CD4-positive, alpha-beta memory T cell (primary cell): Measurements from ENCODE around the gene TECPR1. TPM values are rescaled to one million over a fixed set of nuclear protein-coding genes. Genes with fewer than 3 reads are reported as not detected.

ENCODE experiments used
- CTCF ChIA-PET: fragments of 350-600 bp; sonication (Branson Sonifier 250); formaldehyde crosslinking; loops from one replicate; lab custom pipeline; 2021; ENCODE audit warnings: inconsistent platforms; ENCODE audit not compliant: partially characterized antibody; lab: Charles Lee
- POLR2A ChIA-PET: fragments of 350-600 bp; sonication (Branson Sonifier 250); formaldehyde crosslinking; loops from one replicate; lab custom pipeline; 2021; ENCODE audit not compliant: partially characterized antibody; lab: Charles Lee
- DNase-seq, 5 donors: peaks; one replicate each; pipeline versions ENCODE4 v3.0.0 to v3.0.0-alpha.2; 2020 to 2022; ENCODE audit warnings: mixed read lengths in 1 of 5
- H3K27ac ChIP-seq: one replicate; pipeline ENCODE4 v1.7.0; 2013; ENCODE audit warnings: low read depth, low read length
- H3K27me3 ChIP-seq: 2 replicates; pipeline ENCODE4 v1.7.0; 2013; ENCODE audit warnings: mild to moderate bottlenecking, low read length, moderate library complexity; ENCODE audit not compliant: insufficient read depth
- H3K36me3 ChIP-seq: 2 replicates; pipeline ENCODE4 v1.7.0; 2013; ENCODE audit warnings: mild to moderate bottlenecking, low read length, moderate library complexity; ENCODE audit not compliant: insufficient read depth
- H3K4me1 ChIP-seq: 2 replicates; pipeline ENCODE4 v1.7.0; 2013; ENCODE audit warnings: mild to moderate bottlenecking, low read length, moderate library complexity; ENCODE audit not compliant: insufficient read depth
- H3K4me3 ChIP-seq, 2 donors: one replicate each; pipeline ENCODE4 v1.7.0; 2013; ENCODE audit warnings: low read length in 2 of 2, mild to moderate bottlenecking in 1 of 2
- H3K9me3 ChIP-seq, 2 donors: one replicate each; pipeline ENCODE4 v1.7.0; 2013; ENCODE audit warnings: low read length in 2 of 2, control low read depth in 1 of 2; ENCODE audit not compliant: control insufficient read depth in 1 of 2
- H3K27ac Mint-ChIP-seq, 7 donors: one replicate each; pipeline ENCODE4 v1.8.0; 2020 to 2021; ENCODE audit warnings: mixed read lengths in 7 of 7, mild to moderate bottlenecking in 6 of 7, inconsistent platforms in 3 of 7, moderate library complexity in 3 of 7
- H3K27me3 Mint-ChIP-seq, 2 donors: one replicate each; pipeline ENCODE4 v1.8.0; 2020 to 2021; ENCODE audit warnings: mixed read lengths in 2 of 2
- H3K36me3 Mint-ChIP-seq, 2 donors: one replicate each; pipeline ENCODE4 v1.8.0; 2020 to 2021; ENCODE audit warnings: mixed read lengths in 2 of 2, inconsistent platforms in 1 of 2, mild to moderate bottlenecking in 1 of 2
- H3K4me1 Mint-ChIP-seq, 4 donors: one replicate each; pipeline ENCODE4 v1.8.0; 2020 to 2021; ENCODE audit warnings: mixed read lengths in 4 of 4, mild to moderate bottlenecking in 1 of 4
- H3K4me3 Mint-ChIP-seq, 8 donors: one replicate each; pipeline ENCODE4 v1.8.0; 2020 to 2021; ENCODE audit warnings: mixed read lengths in 8 of 8, mild to moderate bottlenecking in 7 of 8, moderate library complexity in 6 of 8, inconsistent platforms in 3 of 8
- H3K9me3 Mint-ChIP-seq, 8 donors: one replicate each; pipeline ENCODE4 v1.8.0; 2020 to 2021; ENCODE audit warnings: mixed read lengths in 8 of 8, mild to moderate bottlenecking in 5 of 8, inconsistent platforms in 3 of 8, moderate library complexity in 1 of 8
- intact Hi-C: fragments of 100-400 bp; cut with micrococcal nuclease; formaldehyde crosslinking; loops from one replicate; pipeline ENCODE4 v1.15.1; 2023
- polyA plus RNA-seq, 2 donors: library from polyadenylated mRNA; unstranded; fragments of 300-500 nt; fragmentation: Illumina TruSeq; gene quantifications; one replicate each; pipeline ENCODE4 v1.2.3, GENCODE V29; 2021
- total RNA-seq, 2 experiments: library from RNA; stranded (reverse); gene quantifications; one replicate each; pipeline ENCODE4 v1.2.3, GENCODE V29; 2021

The TECPR1 gene
- total and polyA plus RNA-seq, 4 experiments from 2014 or later: 17.3 to 147 (median 85.9) TPM

- no peaks in the 10 kb centered on the region for H3K27me3 ChIP-seq
- H3K4me3 ChIP-seq: no peak overlapping the region
- H3K36me3 Mint-ChIP-seq: peaks cover 5 to 18% of the 10 kb centered on the region in 2 donors
- no peaks in the 10 kb centered on the region for H3K27me3 Mint-ChIP-seq
- H3K27ac Mint-ChIP-seq: peak overlapping the region in 2 of 7 donors; percentile 57 to 68
- H3K4me1 ChIP-seq: peaks cover 4% of the 10 kb centered on the region
- no peak for DNase-seq
- peaks cover 9 to 23% (median 17%) of the 10 kb centered on the region in 4 donors for H3K4me1 Mint-ChIP-seq
- no peaks in the 10 kb centered on the region for H3K36me3 ChIP-seq
- no peak overlapping the region for H3K4me3 Mint-ChIP-seq
- CTCF ChIA-PET: no interaction called here
- H3K9me3 Mint-ChIP-seq: peaks cover 0 to 4% (median 0%) of the 10 kb centered on the region in 8 donors
- intact Hi-C loops: no loop called here
- no peak overlapping the region for H3K27ac ChIP-seq
- POLR2A ChIA-PET: interaction anchor here (0.6 to 1.8 kb wide), 4 partner anchors 19 to 38 kb away, joined by 3 to 5 read pairs (median 4); partner anchors contain the start of gene TECPR1
- H3K9me3 ChIP-seq: no peaks in the 10 kb centered on the region
These were observed 37.9 kb downstream of the TECPR1 start for GRCh38 chr7:98213888-98214810.

DNA sequence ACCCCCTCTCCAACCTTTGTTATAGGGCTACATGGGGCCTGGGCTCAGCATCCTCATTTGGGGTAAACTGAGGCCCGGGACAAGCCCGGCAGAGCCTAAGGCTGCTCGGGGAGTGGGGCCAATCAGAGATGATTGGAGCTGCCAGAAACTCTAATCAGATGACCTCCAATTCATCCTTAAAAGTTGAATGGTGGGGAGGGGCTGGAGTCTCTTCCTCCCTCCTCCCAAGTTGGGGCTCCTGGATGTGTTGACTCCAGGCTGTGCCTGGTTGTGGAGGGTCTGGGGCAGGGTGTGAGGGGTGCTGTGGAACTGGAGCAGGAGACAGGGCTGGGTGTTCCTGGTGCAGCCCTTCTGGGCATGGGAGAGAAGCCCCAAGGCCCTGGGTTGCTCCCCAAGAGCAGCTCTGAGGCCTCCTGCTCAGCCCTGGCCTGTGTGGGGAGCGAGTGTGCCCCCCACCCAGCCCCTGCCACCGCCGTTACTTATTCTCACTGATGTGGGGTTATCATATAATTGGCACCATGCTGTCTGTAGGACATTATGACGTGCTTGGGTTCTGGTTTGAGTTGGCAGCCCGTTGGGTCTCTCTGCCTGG is 38.6 kb downstream of the TECPR1 start:
- Mint-ChIP-seq H3K4me1 (peaks cover 3 to 15% (median 10%) of the 10 kb centered on the region in 4 donors), H3K27ac (peak overlapping the region in 3 of 7 donors; percentile 30 to 81 (median 57)), H3K27me3 (no peaks in the 10 kb centered on the region), H3K36me3 (peaks cover 4 to 10% of the 10 kb centered on the region in 2 donors), H3K4me3 (peak overlapping the region in 1 of 8 donors; percentile 17), H3K9me3 (peaks cover 0 to 4% (median 0%) of the 10 kb centered on the region in 8 donors)
- no peaks in the 10 kb centered on the region for H3K36me3 ChIP-seq
- intact Hi-C loops: no loop called here
- CTCF ChIA-PET: no interaction called here
- no peak for DNase-seq
- H3K9me3 ChIP-seq: no peaks in the 10 kb centered on the region
- POLR2A ChIA-PET: interaction anchor here (1.5 to 1.8 kb wide), 3 partner anchors 20 to 38 kb away, joined by 3 to 5 read pairs (median 5); partner anchors contain the start of gene TECPR1
- H3K4me1 ChIP-seq: peaks cover 4% of the 10 kb centered on the region
- H3K4me3 ChIP-seq: no peak overlapping the region
- no peaks in the 10 kb centered on the region for H3K27me3 ChIP-seq
- H3K27ac ChIP-seq: no peak overlapping the region

- Histone ChIP-seq H3K9me3 (no peaks in the 10 kb centered on the region), H3K4me3 (no peak overlapping the region), H3K27me3 (no peaks in the 10 kb centered on the region), H3K36me3 (no peaks in the 10 kb centered on the region), H3K27ac (no peak overlapping the region), H3K4me1 (peaks cover 4% of the 10 kb centered on the region)
- Mint-ChIP-seq H3K36me3 (peaks cover 4 to 7% of the 10 kb centered on the region in 2 donors), H3K4me3 (peak overlapping the region in 2 of 8 donors; percentile 34 to 54), H3K27me3 (no peaks in the 10 kb centered on the region), H3K9me3 (peaks cover 0 to 4% (median 0%) of the 10 kb centered on the region in 8 donors), H3K4me1 (peaks cover 0 to 12% (median 8%) of the 10 kb centered on the region in 4 donors), H3K27ac (peak overlapping the region in 1 of 7 donors; percentile 51)
- ChIA-PET POLR2A (interaction anchor here (1.1 to 3.3 kb wide), 3 partner anchors 11 to 38 kb away, joined by 3 to 15 read pairs (median 4); no protein-coding TSS in a partner anchor), CTCF (no interaction called here)
- DNase-seq: no peak
- intact Hi-C loops: no loop called here
These were observed 39.4 kb downstream of the TECPR1 start for GRCh38 chr7:98212532-98213041.

DNA sequence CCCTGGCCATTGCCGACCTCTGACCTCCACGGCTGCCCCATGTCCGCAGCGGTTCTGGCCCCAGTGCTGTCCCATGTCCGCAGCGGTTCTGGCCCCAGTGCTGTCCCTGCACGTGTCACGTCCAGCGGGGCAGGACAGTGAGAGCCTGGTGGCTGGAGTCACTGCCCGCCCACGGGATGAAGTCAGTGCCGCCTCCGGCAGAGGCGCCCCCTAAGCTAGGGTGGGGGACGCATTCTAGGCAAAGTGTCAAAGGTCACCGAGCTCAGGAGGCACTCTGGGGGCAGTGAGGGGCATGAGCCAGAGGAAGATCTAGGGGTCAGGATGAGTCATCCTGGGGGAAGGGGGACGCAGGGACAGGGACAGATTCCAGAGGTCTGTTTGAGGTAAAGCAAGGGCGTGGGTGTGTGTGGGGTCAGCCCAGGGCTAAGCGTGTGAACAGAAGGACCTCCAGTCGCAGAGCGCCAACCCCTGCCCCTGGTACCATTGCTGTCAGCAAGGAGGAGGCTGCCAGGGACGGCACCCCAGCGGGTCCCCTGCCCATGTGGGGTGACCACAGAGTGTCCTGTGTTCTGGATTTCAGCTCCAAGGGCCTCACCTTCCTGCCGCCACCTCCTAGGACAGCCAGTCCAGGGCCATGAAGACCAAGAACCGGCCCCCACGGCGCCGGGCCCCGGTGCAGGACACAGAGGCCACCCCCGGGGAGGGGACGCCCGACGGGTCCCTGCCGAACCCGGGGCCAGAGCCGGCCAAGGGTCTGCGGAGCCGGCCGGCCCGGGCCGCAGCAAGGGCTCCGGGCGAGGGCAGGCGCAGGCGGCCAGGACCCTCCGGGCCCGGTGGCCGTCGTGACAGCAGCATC is 40.1 kb downstream of the TECPR1 start:
- H3K36me3 Mint-ChIP-seq: peaks cover 11 to 12% of the 10 kb centered on the region in 2 donors
- Histone ChIP-seq H3K27me3 (no peaks in the 10 kb centered on the region), H3K4me3 (no peak overlapping the region), H3K4me1 (peaks cover 4% of the 10 kb centered on the region), H3K27ac (no peak overlapping the region), H3K9me3 (no peaks in the 10 kb centered on the region), H3K36me3 (peaks cover 3% of the 10 kb centered on the region)
- peak overlapping the region in 1 of 7 donors; percentile 59 for H3K27ac Mint-ChIP-seq
- CTCF ChIA-PET: no interaction called here
- POLR2A ChIA-PET: interaction anchor here (0.6 to 3.3 kb wide), 4 partner anchors 10 to 71 kb away, joined by 3 to 15 read pairs (median 4); no protein-coding TSS in a partner anchor
- no peak for DNase-seq
- H3K9me3 Mint-ChIP-seq: peaks cover 0 to 4% (median 0%) of the 10 kb centered on the region in 8 donors
- intact Hi-C loops: no loop called here
- peak overlapping the region in 7 of 8 donors; percentile 52 to 79 (median 73) for H3K4me3 Mint-ChIP-seq
- peaks cover 0 to 12% (median 8%) of the 10 kb centered on the region in 4 donors for H3K4me1 Mint-ChIP-seq
- H3K27me3 Mint-ChIP-seq: no peaks in the 10 kb centered on the region

- no peaks in the 10 kb centered on the region for H3K9me3 ChIP-seq
- peaks cover 0 to 4% (median 0%) of the 10 kb centered on the region in 8 donors for H3K9me3 Mint-ChIP-seq
- H3K27ac Mint-ChIP-seq: peak within 1 kb of the TSS in 1 of 7 donors; percentile 59
- H3K27me3 Mint-ChIP-seq: no peaks in the 10 kb centered on the region
- no peak for DNase-seq
- CTCF ChIA-PET: no interaction called here
- peak within 1 kb of the TSS in 7 of 8 donors; percentile 52 to 79 (median 73) for H3K4me3 Mint-ChIP-seq
- POLR2A ChIA-PET: interaction anchor here (3.3 kb wide), 1 partner anchor 40 kb away, joined by 15 read pairs; no protein-coding TSS in a partner anchor
- H3K4me3 ChIP-seq: no peak within 1 kb of the TSS
- peaks cover 15 to 16% of the 10 kb centered on the region in 2 donors for H3K36me3 Mint-ChIP-seq
- intact Hi-C loops: no loop called here
- peaks cover 0 to 12% (median 8%) of the 10 kb centered on the region in 4 donors for H3K4me1 Mint-ChIP-seq
- H3K36me3 ChIP-seq: peaks cover 9% of the 10 kb centered on the region
- no peaks in the 10 kb centered on the region for H3K27me3 ChIP-seq
- H3K4me1 ChIP-seq: peaks cover 4% of the 10 kb centered on the region
- no peak within 1 kb of the TSS for H3K27ac ChIP-seq
These were observed 40.8 kb downstream of the TECPR1 start, which contains the start of gene BHLHA15 for GRCh38 chr7:98211221-98211675. Gene BHLHA15, plus strand, starts transcription at chr7:98211439. Its CDS starts 871 bp downstream, at chr7:98212310.

- Histone ChIP-seq H3K4me3 (no peak overlapping the region), H3K27me3 (no peaks in the 10 kb centered on the region), H3K27ac (no peak overlapping the region), H3K36me3 (peaks cover 12% of the 10 kb centered on the region), H3K4me1 (peaks cover 4% of the 10 kb centered on the region), H3K9me3 (no peaks in the 10 kb centered on the region)
- Mint-ChIP-seq H3K36me3 (peaks cover 17 to 21% of the 10 kb centered on the region in 2 donors), H3K27ac (no peak overlapping the region), H3K4me1 (peaks cover 2 to 12% (median 11%) of the 10 kb centered on the region in 4 donors), H3K9me3 (peaks cover 0 to 4% (median 0%) of the 10 kb centered on the region in 8 donors), H3K27me3 (no peaks in the 10 kb centered on the region), H3K4me3 (peak overlapping the region in 4 of 8 donors; percentile 25 to 72 (median 32))
- ChIA-PET CTCF (no interaction called here), POLR2A (interaction anchor here (3.3 kb wide), 1 partner anchor 40 kb away, joined by 15 read pairs; no protein-coding TSS in a partner anchor)
- DNase-seq: no peak
- intact Hi-C loops: no loop called here
These were observed 41.4 kb downstream of the TECPR1 start for GRCh38 chr7:98210513-98211220.
